GM12873 (cell line): Measurements from ENCODE around the gene RAB10.

Source experiments
- CTCF ChIP-seq: IDR thresholded peaks from 2 replicates; pipeline ENCODE4 v1.5.1; 2012; ENCODE audit warnings: low read depth, mild to moderate bottlenecking, moderate library complexity, low read length, control low read depth; ENCODE audit not compliant: insufficient read depth; ENCODE audit errors: missing control alignments

RAB10 gene

GRCh38 chr2:26176279-26176615 lies 142.4 kb downstream of the RAB10 start:
- no peak for TF ChIP-seq CTCF

- no peak for TF ChIP-seq CTCF
Measured at GRCh38 chr2:26177122-26177521, 143.2 kb downstream of the RAB10 start.

DNA sequence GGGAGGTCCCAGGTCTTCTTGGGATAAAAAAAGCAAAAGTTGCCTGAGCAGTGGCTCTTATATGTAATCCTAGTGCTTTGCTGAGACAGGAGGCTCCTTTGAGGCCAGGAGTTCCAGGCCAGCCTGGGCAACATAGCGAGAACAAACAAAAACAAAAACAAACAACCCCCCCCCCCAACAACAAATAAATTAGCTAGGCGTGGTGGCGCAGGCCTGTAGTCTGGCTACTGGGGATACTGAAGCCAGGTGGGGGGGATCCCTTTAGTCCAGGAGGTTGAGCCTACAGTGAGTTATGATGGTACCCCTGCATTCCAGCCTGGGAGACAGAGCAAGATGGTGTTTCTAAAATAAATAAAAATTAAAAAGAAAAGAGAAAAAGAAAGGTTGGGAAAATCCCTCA lies 144.4 kb downstream of the RAB10 start:
- no peak for TF ChIP-seq CTCF

GRCh38 chr2:26178746-26179436 lies 145.0 kb downstream of the RAB10 start:
- no peak for TF ChIP-seq CTCF

DNA sequence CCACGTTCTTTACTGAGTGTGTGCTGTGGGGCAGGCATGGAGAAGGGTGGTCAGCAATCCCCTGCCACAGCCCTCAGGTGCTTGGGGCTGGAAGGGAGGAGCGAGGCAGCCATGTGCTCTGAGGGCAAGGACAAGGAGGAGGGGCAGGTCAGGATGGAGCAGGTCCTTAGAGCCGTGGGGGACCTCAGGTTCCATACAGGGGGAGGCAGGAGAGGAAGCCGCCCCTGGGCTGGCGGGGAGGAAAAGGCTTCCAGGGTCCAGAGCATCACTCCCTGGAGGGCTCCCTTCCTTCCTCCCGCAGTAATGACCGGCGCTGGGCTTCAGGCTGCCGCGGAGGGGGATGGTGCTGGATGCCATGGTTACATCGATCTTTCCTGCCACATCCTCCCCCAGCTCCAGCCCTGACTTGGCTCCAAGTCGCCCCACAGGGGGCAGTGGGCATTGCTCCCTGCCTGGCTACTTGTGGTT lies 145.6 kb downstream of the RAB10 start:
- TF ChIP-seq CTCF, result no peak

DNA sequence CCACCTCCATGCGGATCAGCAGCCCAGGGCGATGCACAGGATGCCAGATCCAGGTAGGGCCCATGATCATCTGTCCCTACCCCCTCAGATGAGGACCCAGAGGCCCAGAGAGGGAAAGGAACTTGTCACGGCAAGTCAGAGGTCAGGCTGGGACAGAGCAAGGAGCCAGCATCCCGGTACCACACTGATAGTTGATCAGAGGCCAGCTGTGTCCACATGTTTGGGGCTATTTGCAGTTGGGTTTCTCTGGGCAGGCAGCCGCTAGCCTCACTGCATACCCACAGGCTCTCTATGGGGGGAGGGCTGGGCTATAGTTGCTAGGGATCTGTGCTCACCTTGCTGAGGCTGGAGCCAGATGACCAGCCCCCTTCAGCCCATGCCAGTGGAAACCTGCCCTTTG lies 148.6 kb downstream of the RAB10 start:
- TF ChIP-seq CTCF, result no peak

GRCh38 chr2:26182887-26183630 lies 149.2 kb downstream of the RAB10 start:
- TF ChIP-seq CTCF, result no peak
